HG03571 (cell line): ENCODE data around the gene FNBP1L.
"Not testable (repeated sequence)": the region's sequence is repeated elsewhere in the genome, so short reads cannot be mapped to it uniquely, and the experiment has no call there.

ENCODE experiments used
- ATAC-seq: cut with Tn5 transposase; IDR thresholded peaks from one replicate; pipeline ENCODE4 v1.9.1; 2021; ENCODE audit not compliant: unreplicated experiment

The FNBP1L gene

GRCh38 chr1:93442741-93443140 is 5.2 kb upstream of the FNBP1L start:
- no peak for ATAC-seq

GRCh38 chr1:93443454-93443853 is 4.5 kb upstream of the FNBP1L start:
- no peak for ATAC-seq

- ATAC-seq, result no peak
Observed at GRCh38 chr1:93446837-93447451, 974 bp upstream of the FNBP1L start.

GRCh38 chr1:93448292-93448982 is 519 bp downstream of the FNBP1L start:
- no peak for ATAC-seq

- ATAC-seq, result no peak
Observed at GRCh38 chr1:93448983-93449804, 1.3 kb downstream of the FNBP1L start.

- no peak for ATAC-seq
Observed at GRCh38 chr1:93450321-93450720, 2.4 kb downstream of the FNBP1L start.

GRCh38 chr1:93453911-93454310 is 6.0 kb downstream of the FNBP1L start:
- ATAC-seq, result no peak

GRCh38 chr1:93459126-93459525 is 11.2 kb downstream of the FNBP1L start:
- ATAC-seq, result no peak

- no peak for ATAC-seq
Observed at GRCh38 chr1:93461236-93461635, 13.3 kb downstream of the FNBP1L start.

GRCh38 chr1:93463960-93464359 is 16.0 kb downstream of the FNBP1L start:
- ATAC-seq, result no peak

GRCh38 chr1:93465371-93466082 is 17.6 kb downstream of the FNBP1L start:
- not testable (repeated sequence) for ATAC-seq

- no peak for ATAC-seq
Observed at GRCh38 chr1:93467606-93468005, 19.7 kb downstream of the FNBP1L start.

- ATAC-seq, result no peak
Observed at GRCh38 chr1:93468662-93469061, 20.7 kb downstream of the FNBP1L start.

- ATAC-seq, result not testable (repeated sequence)
Observed at GRCh38 chr1:93469223-93469622, 21.3 kb downstream of the FNBP1L start.

- ATAC-seq, result no peak
Observed at GRCh38 chr1:93471284-93471683, 23.4 kb downstream of the FNBP1L start.

- no peak for ATAC-seq
Observed at GRCh38 chr1:93471911-93472310, 24.0 kb downstream of the FNBP1L start.

- ATAC-seq, result no peak
Observed at GRCh38 chr1:93474321-93474720, 26.4 kb downstream of the FNBP1L start.

- ATAC-seq, result no peak
Observed at GRCh38 chr1:93475681-93476080, 27.8 kb downstream of the FNBP1L start.

- not testable (repeated sequence) for ATAC-seq
Observed at GRCh38 chr1:93479133-93479745, 31.3 kb downstream of the FNBP1L start.

GRCh38 chr1:93481899-93482298 is 34.0 kb downstream of the FNBP1L start:
- not testable (repeated sequence) for ATAC-seq

- no peak for ATAC-seq
Observed at GRCh38 chr1:93483200-93483599, 35.3 kb downstream of the FNBP1L start.
